Measurements from ENCODE around the gene UROC1. TPM values are rescaled to one million over a fixed set of nuclear protein-coding genes. Genes with fewer than 3 reads are reported as not detected.
A peak's percentile ranks its signal among the peaks of the same experiment; 100 is the strongest.

UROC1 gene
- total and polyA plus RNA-seq, 2 donors (not counting 1 experiment from before 2014, with no cell fraction given): not detected

DNA sequence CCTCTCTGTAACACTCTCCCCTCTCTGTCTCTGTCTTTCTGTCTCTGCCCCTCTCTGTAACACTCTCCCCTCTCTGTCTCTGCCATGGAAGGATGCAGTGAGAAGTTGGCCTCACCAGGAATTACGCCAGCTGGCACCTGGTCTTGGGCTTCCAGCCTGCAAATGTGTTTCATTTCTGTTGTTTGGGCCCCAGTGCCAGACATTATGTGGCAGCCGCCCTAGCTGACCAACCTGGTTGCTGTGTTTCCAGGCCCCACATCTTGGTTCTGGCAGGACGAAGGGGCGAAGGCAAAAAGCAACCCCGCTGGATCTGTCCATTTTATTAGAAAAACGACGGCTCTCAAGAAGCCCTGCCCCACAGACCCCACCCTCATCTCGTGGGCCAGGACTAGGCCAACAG lies 36.7 kb downstream of the UROC1 start:
- no peak overlapping the region for H3K27ac Mint-ChIP-seq

DNA sequence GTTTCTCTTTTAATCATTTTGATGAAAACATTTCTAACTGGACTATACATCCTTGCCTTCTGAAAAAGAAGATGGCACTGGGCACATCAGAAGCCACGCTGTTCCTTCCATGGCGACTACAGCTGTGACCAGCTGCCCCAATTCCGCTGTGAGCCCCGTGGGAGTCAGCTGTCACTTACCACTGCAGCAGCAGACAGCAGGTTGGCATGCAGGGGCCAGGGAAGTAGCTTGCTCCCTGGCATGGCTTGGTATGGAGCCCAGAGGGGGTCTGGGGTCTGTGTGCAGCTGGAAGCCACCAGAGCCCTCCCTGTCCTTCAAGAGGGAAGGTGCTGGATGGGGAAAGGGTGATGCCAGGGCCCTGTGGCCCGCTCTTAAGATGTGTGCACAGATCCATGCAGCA lies 37.4 kb downstream of the UROC1 start:
- no peak overlapping the region for H3K4me3 ChIP-seq (ENCODE audit: control extremely low read depth in 1 of 5, extremely low read depth in 1 of 5, insufficient read depth in 1 of 5, low read depth in 2 of 5, low read length in 4 of 5)
- no peak overlapping the region for H3K4me2 ChIP-seq (replicated peaks; ENCODE audit: low read depth, low read length, poor library complexity, severe bottlenecking)
- Mint-ChIP-seq H3K4me1 (peaks cover 8% of the 10 kb centered on the region), H3K4me3 (no peak overlapping the region), H3K27ac (no peak overlapping the region), H3K9me3 (ENCODE audit: insufficient read depth) (no peaks in the 10 kb centered on the region), H3K27me3 (peaks cover 4% of the 10 kb centered on the region)
- POLR2A ChIA-PET: no interaction called here
- TF ChIP-seq EZH2 (IDR thresholded peaks at IDR 0.05; ENCODE audit: borderline replicate concordance, insufficient read depth, low read depth, low read length, poor library complexity, severe bottlenecking): no peak
- TF ChIP-seq, protein P1, sequence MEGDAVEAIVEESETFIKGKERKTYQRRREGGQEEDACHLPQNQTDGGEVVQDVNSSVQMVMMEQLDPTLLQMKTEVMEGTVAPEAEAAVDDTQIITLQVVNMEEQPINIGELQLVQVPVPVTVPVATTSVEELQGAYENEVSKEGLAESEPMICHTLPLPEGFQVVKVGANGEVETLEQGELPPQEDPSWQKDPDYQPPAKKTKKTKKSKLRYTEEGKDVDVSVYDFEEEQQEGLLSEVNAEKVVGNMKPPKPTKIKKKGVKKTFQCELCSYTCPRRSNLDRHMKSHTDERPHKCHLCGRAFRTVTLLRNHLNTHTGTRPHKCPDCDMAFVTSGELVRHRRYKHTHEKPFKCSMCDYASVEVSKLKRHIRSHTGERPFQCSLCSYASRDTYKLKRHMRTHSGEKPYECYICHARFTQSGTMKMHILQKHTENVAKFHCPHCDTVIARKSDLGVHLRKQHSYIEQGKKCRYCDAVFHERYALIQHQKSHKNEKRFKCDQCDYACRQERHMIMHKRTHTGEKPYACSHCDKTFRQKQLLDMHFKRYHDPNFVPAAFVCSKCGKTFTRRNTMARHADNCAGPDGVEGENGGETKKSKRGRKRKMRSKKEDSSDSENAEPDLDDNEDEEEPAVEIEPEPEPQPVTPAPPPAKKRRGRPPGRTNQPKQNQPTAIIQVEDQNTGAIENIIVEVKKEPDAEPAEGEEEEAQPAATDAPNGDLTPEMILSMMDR (IDR thresholded peaks at IDR 0.05): no peak
- CTCF ChIA-PET: no interaction called here
- H2AFZ ChIP-seq (ENCODE audit: insufficient read depth, low read depth, low read length, poor library complexity, severe bottlenecking): peak overlapping the region; percentile 22
- H3K9ac ChIP-seq (ENCODE audit: low read length): no peak overlapping the region
- H3K27ac ChIP-seq (ENCODE audit: low read length in 2 of 2): no peak overlapping the region
- ATAC-seq (ENCODE audit: low read depth) (no peak), DNase-seq (no peak)
- 80% methylated on average over 5 of the region's 5 CpGs for WGBS (ENCODE audit: insufficient coverage)
- no peaks in the 10 kb centered on the region for H3K27me3 ChIP-seq (replicated peaks in 1 of 4; ENCODE audit: control extremely low read depth in 1 of 4, control insufficient read depth in 3 of 4, insufficient read depth in 4 of 4, low read length in 3 of 4)
- intact Hi-C loops (cut with micrococcal nuclease): no loop called here
- peaks cover 0 to 7% (median 0%) of the 10 kb centered on the region in 3 donors for H3K9me3 ChIP-seq (ENCODE audit: control extremely low read depth in 1 of 3, control insufficient read depth in 2 of 3, insufficient read depth in 1 of 3, low read length in 2 of 3)
- no peaks in the 10 kb centered on the region for H3K36me3 ChIP-seq (replicated peaks in 1 of 2; ENCODE audit: control extremely low read depth in 1 of 2, control insufficient read depth in 1 of 2, extremely low read depth in 1 of 2, insufficient read depth in 2 of 2, low read length in 1 of 2)
- peaks cover 5 to 7% of the 10 kb centered on the region in 2 donors for H3K4me1 ChIP-seq (ENCODE audit: control insufficient read depth in 2 of 2, insufficient read depth in 2 of 2, low read length in 2 of 2)
- no peaks in the 10 kb centered on the region for H4K20me1 ChIP-seq (ENCODE audit: control insufficient read depth, insufficient read depth, low read length, poor library complexity, severe bottlenecking)
- no peaks in the 10 kb centered on the region for H3K79me2 ChIP-seq (ENCODE audit: control insufficient read depth, insufficient read depth, low read length)

More for the DNA sequence above, 36.7 kb downstream of the UROC1 start:
- no peak for DNase-seq
- Mint-ChIP-seq H3K9me3 (ENCODE audit: insufficient read depth) (no peaks in the 10 kb centered on the region), H3K4me3 (no peak overlapping the region), H3K27me3 (peaks cover 4% of the 10 kb centered on the region), H3K4me1 (peaks cover 8% of the 10 kb centered on the region)
- H3K27me3 ChIP-seq (replicated peaks in 1 of 4; ENCODE audit: control extremely low read depth in 1 of 4, control insufficient read depth in 3 of 4, insufficient read depth in 4 of 4, low read length in 3 of 4): no peaks in the 10 kb centered on the region
- H2AFZ ChIP-seq (ENCODE audit: insufficient read depth, low read depth, low read length, poor library complexity, severe bottlenecking): peak overlapping the region; percentile 22
- peaks cover 0 to 7% (median 0%) of the 10 kb centered on the region in 3 donors for H3K9me3 ChIP-seq (ENCODE audit: control extremely low read depth in 1 of 3, control insufficient read depth in 2 of 3, insufficient read depth in 1 of 3, low read length in 2 of 3)
- no peak overlapping the region for H3K4me3 ChIP-seq (ENCODE audit: control extremely low read depth in 1 of 5, extremely low read depth in 1 of 5, insufficient read depth in 1 of 5, low read depth in 2 of 5, low read length in 4 of 5)
- WGBS (ENCODE audit: insufficient coverage): 95% methylated on average over 6 of the region's 8 CpGs
- POLR2A ChIA-PET: no interaction called here
- H4K20me1 ChIP-seq (ENCODE audit: control insufficient read depth, insufficient read depth, low read length, poor library complexity, severe bottlenecking): no peaks in the 10 kb centered on the region
- no peak overlapping the region for H3K4me2 ChIP-seq (replicated peaks; ENCODE audit: low read depth, low read length, poor library complexity, severe bottlenecking)
- no peaks in the 10 kb centered on the region for H3K79me2 ChIP-seq (ENCODE audit: control insufficient read depth, insufficient read depth, low read length)
- H3K4me1 ChIP-seq (ENCODE audit: control insufficient read depth in 2 of 2, insufficient read depth in 2 of 2, low read length in 2 of 2): peaks cover 5 to 7% of the 10 kb centered on the region in 2 donors
- intact Hi-C loops (cut with micrococcal nuclease): no loop called here
- TF ChIP-seq, protein P1 (IDR thresholded peaks at IDR 0.05): no peak
- TF ChIP-seq EZH2 (IDR thresholded peaks at IDR 0.05; ENCODE audit: borderline replicate concordance, insufficient read depth, low read depth, low read length, poor library complexity, severe bottlenecking): no peak
- no peaks in the 10 kb centered on the region for H3K36me3 ChIP-seq (replicated peaks in 1 of 2; ENCODE audit: control extremely low read depth in 1 of 2, control insufficient read depth in 1 of 2, extremely low read depth in 1 of 2, insufficient read depth in 2 of 2, low read length in 1 of 2)
- no peak overlapping the region for H3K9ac ChIP-seq (ENCODE audit: low read length)
- CTCF ChIA-PET: no interaction called here
- H3K27ac ChIP-seq (ENCODE audit: low read length in 2 of 2): no peak overlapping the region
- no peak for ATAC-seq (ENCODE audit: low read depth)
